Stromal cell of bone marrow (primary cell): Measurements from ENCODE around the gene TRIM64C.
"Not testable (repeated sequence)": the region's sequence is repeated elsewhere in the genome, so short reads cannot be mapped to it uniquely, and the experiment has no call there.

Experiments
- DNase-seq: peaks from one replicate; pipeline ENCODE4 v3.0.0-alpha.2; 2012; ENCODE audit warnings: low read depth

Gene TRIM64C

GRCh38 chr11:49059012-49059411 is at the start of gene TRIM64C:
TSS of gene TRIM64C (minus strand) at chr11:49059112. CDS start at chr11:49059112, 0 bp downstream.
- not testable (repeated sequence) for DNase-seq

DNA sequence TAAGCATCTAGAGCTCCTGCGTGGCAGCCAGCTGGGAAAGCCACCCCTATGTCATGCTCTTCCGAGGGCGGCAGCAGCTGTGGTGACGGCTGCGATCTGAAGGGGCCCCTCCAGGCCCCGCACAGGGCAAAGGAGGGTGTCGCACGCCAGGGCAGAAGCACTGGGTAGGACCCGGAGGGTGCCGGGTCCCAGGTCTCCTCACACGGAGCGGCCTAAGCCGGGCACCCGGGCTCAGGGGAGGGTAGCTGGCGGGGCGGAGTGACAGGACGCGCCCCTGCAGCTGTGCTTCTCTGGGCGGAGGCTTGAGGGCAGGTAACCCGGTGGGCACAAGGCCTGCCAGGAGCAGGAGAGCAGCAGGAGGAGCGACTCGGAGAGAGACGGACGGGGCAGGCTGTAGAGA is 43.4 kb upstream of the TRIM64C start:
- DNase-seq: not testable (repeated sequence)

DNA sequence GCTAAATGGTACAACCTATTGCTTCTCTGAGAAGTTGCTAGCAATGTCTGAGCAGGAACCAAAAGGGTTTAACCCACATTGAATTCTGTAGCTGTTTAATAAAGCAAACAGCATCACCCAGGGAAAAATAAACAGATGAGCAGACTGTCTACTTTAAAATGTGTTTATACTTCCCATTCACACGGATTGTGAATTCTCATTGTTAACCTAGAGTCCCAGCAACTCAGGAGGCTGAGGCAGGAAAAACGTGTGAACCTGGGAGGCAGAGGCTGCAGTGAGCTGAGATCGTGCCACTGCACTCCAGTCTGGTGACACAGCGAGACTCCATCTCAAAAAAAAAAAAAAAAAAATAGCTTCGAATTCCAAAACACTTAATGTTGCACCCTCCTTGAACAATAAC is 11.0 kb upstream of the TRIM64C start:
- DNase-seq: not testable (repeated sequence)

GRCh38 chr11:49049821-49050220 is 9.1 kb downstream of the TRIM64C start:
- not testable (repeated sequence) for DNase-seq

GRCh38 chr11:49048229-49048628 is 10.7 kb downstream of the TRIM64C start:
- not testable (repeated sequence) for DNase-seq

GRCh38 chr11:49028523-49028922 is 30.4 kb downstream of the TRIM64C start, which contains the start of gene TRIM49B:
TSS of gene TRIM49B (plus strand) at chr11:49028823. CDS start at chr11:49031600, 2,777 bp downstream.
- DNase-seq: not testable (repeated sequence)
